ENCODE data around the gene PPIL1. TPM values are rescaled to one million over a fixed set of nuclear protein-coding genes. Genes with fewer than 3 reads are reported as not detected.

PPIL1 gene
- polyA plus RNA-seq, 1 donor from 2014 or later: 104 TPM

DNA sequence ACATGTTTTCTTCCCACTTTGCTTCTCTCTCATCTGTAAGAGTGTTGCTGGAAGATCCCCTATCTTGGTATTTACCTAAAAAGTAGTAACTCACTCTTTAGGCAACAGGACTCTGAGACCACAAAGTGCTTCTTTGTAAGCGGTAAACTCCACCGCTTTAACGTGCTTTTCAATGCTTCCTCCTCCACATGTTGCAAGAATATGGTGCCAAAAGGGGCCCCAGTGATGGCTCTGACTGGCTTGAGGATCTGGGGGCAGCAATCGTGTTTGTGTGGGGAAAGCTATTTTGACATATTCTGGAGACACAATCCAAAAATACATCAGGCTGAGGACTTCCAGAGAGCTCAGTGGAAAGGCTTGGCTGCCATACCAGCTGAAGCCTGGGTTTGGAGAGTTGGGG is 23.0 kb downstream of the PPIL1 start:
- Histone ChIP-seq H3F3A (ENCODE audit: insufficient read depth, low read length, poor library complexity, severe bottlenecking) (no peaks in the 10 kb centered on the region), H4K20me1 (ENCODE audit: insufficient read depth) (no peaks in the 10 kb centered on the region), H3K79me2 (replicated peaks; ENCODE audit: insufficient read depth, low read length) (no peaks in the 10 kb centered on the region), H3K9me2 (ENCODE audit: insufficient read depth, low read length) (no peaks in the 10 kb centered on the region), H3K9me3 (ENCODE audit: low read length) (no peaks in the 10 kb centered on the region), H3K36me3 (ENCODE audit: insufficient read depth, low read length) (no peaks in the 10 kb centered on the region), H2AFZ (ENCODE audit: low read depth, low read length) (no peak overlapping the region), H3K27me3 (ENCODE audit: insufficient read depth, low read depth, low read length) (no peaks in the 10 kb centered on the region), H3K4me3 (ENCODE audit: low read length) (no peak overlapping the region), H3K4me2 (ENCODE audit: low read length) (no peak overlapping the region), H3K27ac (ENCODE audit: low read length) (no peak overlapping the region), H3K9ac (ENCODE audit: low read length) (no peak overlapping the region)
- TF ChIP-seq SMC3 (conservative IDR thresholded peaks at IDR 0.05; ENCODE audit: poor library complexity) (no peak), MXI1 (conservative IDR thresholded peaks at IDR 0.05; ENCODE audit: poor library complexity, severe bottlenecking) (no peak), EP300 (conservative IDR thresholded peaks at IDR 0.05; ENCODE audit: poor library complexity, severe bottlenecking) (no peak), TAF1 (IDR thresholded peaks at IDR 0.05; ENCODE audit: low read depth) (no peak), EZH2 (IDR thresholded peaks at IDR 0.05; ENCODE audit: borderline replicate concordance, insufficient read depth, low read length, poor library complexity, severe bottlenecking) (no peak), RAD21 (conservative IDR thresholded peaks at IDR 0.05) (no peak)
- TF ChIP-seq, protein P1, sequence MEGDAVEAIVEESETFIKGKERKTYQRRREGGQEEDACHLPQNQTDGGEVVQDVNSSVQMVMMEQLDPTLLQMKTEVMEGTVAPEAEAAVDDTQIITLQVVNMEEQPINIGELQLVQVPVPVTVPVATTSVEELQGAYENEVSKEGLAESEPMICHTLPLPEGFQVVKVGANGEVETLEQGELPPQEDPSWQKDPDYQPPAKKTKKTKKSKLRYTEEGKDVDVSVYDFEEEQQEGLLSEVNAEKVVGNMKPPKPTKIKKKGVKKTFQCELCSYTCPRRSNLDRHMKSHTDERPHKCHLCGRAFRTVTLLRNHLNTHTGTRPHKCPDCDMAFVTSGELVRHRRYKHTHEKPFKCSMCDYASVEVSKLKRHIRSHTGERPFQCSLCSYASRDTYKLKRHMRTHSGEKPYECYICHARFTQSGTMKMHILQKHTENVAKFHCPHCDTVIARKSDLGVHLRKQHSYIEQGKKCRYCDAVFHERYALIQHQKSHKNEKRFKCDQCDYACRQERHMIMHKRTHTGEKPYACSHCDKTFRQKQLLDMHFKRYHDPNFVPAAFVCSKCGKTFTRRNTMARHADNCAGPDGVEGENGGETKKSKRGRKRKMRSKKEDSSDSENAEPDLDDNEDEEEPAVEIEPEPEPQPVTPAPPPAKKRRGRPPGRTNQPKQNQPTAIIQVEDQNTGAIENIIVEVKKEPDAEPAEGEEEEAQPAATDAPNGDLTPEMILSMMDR (IDR thresholded peaks at IDR 0.05; ENCODE audit: poor library complexity, severe bottlenecking): no peak

DNA sequence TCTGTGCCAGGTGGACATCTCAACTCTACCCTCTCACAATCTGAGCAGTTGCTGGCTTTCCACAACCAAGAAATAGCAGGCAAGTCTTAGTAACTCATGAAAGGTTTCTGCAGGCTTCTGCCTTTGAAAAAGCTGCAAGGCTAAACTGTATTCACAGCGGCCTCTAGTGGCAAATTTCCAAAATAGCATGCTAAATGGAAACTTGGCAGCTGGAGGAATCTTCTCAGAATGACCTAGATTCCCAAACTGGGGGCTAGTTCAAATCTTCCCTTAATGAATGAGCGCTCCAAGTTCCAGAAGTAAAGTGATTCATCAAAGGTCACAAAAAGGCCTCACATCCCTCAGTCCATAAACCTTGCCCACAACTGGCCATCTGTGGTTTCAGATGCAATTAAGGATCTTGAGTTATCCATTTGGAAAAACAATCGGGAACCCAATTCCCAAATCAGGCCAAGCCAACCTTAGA is 23.4 kb downstream of the PPIL1 start:
- H3K4me3 ChIP-seq (ENCODE audit: low read length): no peak overlapping the region
- H3K27ac ChIP-seq (ENCODE audit: low read length): no peak overlapping the region

More for the DNA sequence above, 23.4 kb downstream of the PPIL1 start:
- H3K79me2 ChIP-seq (replicated peaks; ENCODE audit: insufficient read depth, low read length): no peaks in the 10 kb centered on the region
- H3K36me3 ChIP-seq (ENCODE audit: insufficient read depth, low read length): no peaks in the 10 kb centered on the region
- H3K9me2 ChIP-seq (ENCODE audit: insufficient read depth, low read length): no peaks in the 10 kb centered on the region
- H3K9me3 ChIP-seq (ENCODE audit: low read length): no peaks in the 10 kb centered on the region
- no peaks in the 10 kb centered on the region for H4K20me1 ChIP-seq (ENCODE audit: insufficient read depth)
- no peak overlapping the region for H3K4me2 ChIP-seq (ENCODE audit: low read length)
- H3K27me3 ChIP-seq (ENCODE audit: insufficient read depth, low read depth, low read length): no peaks in the 10 kb centered on the region
- no peak overlapping the region for H3K9ac ChIP-seq (ENCODE audit: low read length)
- no peak for TF ChIP-seq POLR2AphosphoS5 (IDR thresholded peaks at IDR 0.05)
- TF ChIP-seq TAF1 (IDR thresholded peaks at IDR 0.05; ENCODE audit: low read depth): no peak
- peak; percentile 94 for TF ChIP-seq SMC3 (conservative IDR thresholded peaks at IDR 0.05; ENCODE audit: poor library complexity)
- TF ChIP-seq, protein P2, sequence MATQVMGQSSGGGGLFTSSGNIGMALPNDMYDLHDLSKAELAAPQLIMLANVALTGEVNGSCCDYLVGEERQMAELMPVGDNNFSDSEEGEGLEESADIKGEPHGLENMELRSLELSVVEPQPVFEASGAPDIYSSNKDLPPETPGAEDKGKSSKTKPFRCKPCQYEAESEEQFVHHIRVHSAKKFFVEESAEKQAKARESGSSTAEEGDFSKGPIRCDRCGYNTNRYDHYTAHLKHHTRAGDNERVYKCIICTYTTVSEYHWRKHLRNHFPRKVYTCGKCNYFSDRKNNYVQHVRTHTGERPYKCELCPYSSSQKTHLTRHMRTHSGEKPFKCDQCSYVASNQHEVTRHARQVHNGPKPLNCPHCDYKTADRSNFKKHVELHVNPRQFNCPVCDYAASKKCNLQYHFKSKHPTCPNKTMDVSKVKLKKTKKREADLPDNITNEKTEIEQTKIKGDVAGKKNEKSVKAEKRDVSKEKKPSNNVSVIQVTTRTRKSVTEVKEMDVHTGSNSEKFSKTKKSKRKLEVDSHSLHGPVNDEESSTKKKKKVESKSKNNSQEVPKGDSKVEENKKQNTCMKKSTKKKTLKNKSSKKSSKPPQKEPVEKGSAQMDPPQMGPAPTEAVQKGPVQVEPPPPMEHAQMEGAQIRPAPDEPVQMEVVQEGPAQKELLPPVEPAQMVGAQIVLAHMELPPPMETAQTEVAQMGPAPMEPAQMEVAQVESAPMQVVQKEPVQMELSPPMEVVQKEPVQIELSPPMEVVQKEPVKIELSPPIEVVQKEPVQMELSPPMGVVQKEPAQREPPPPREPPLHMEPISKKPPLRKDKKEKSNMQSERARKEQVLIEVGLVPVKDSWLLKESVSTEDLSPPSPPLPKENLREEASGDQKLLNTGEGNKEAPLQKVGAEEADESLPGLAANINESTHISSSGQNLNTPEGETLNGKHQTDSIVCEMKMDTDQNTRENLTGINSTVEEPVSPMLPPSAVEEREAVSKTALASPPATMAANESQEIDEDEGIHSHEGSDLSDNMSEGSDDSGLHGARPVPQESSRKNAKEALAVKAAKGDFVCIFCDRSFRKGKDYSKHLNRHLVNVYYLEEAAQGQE (IDR thresholded peaks at IDR 0.05; ENCODE audit: borderline replicate concordance): no peak
- peak; percentile 94 for TF ChIP-seq RAD21 (conservative IDR thresholded peaks at IDR 0.05)
- TF ChIP-seq EP300 (conservative IDR thresholded peaks at IDR 0.05; ENCODE audit: poor library complexity, severe bottlenecking): no peak
- no peak for TF ChIP-seq EZH2 (IDR thresholded peaks at IDR 0.05; ENCODE audit: borderline replicate concordance, insufficient read depth, low read length, poor library complexity, severe bottlenecking)
- no peak for TF ChIP-seq MXI1 (conservative IDR thresholded peaks at IDR 0.05; ENCODE audit: poor library complexity, severe bottlenecking)
- TF ChIP-seq, protein P1 (IDR thresholded peaks at IDR 0.05; ENCODE audit: poor library complexity, severe bottlenecking): peak; percentile 94
- H3F3A ChIP-seq (ENCODE audit: insufficient read depth, low read length, poor library complexity, severe bottlenecking): no peaks in the 10 kb centered on the region
- no peak overlapping the region for H2AFZ ChIP-seq (ENCODE audit: low read depth, low read length)

Data from neural cell (in vitro differentiated cells).